Fibroblast of the aortic adventitia (primary cell): ENCODE measurements around the gene GUCY1B1. TPM values are rescaled to one million over a fixed set of nuclear protein-coding genes. Genes with fewer than 3 reads are reported as not detected.

Experiments used
- DNase-seq: peaks from one replicate; pipeline ENCODE4 v3.0.0-alpha.2; 2010; ENCODE audit warnings: low read depth
- H3K4me3 ChIP-seq: 2 replicates; pipeline ENCODE4 v1.5.1; 2011; ENCODE audit warnings: low read depth, mild to moderate bottlenecking, control low read depth, low read length, moderate library complexity
- CTCF ChIP-seq: IDR thresholded peaks from 2 replicates; pipeline ENCODE4 v1.5.1; 2011; ENCODE audit warnings: mild to moderate bottlenecking, low read length, control low read depth, inconsistent platforms; ENCODE audit not compliant: insufficient read depth
- total RNA-seq: library from RNA; depleted of rRNA; stranded (reverse); fragments of >200 nt; gene quantifications from 2 replicates; pipeline ENCODE4 v1.2.3, GENCODE V29; 2012; ENCODE audit warnings: low replicate concordance

GUCY1B1 gene
- total RNA-seq, 1 donor = 2.0 TPM

- DNase-seq = no peak
- peak overlapping the region; percentile 65 for H3K4me3 ChIP-seq
- no peak for TF ChIP-seq CTCF
Measured at GRCh38 chr4:155759372-155760252, 791 bp downstream of the GUCY1B1 start.

- DNase-seq = no peak
- H3K4me3 ChIP-seq = no peak overlapping the region
- no peak for TF ChIP-seq CTCF
Measured at GRCh38 chr4:155761047-155761446, 2.2 kb downstream of the GUCY1B1 start.

DNA sequence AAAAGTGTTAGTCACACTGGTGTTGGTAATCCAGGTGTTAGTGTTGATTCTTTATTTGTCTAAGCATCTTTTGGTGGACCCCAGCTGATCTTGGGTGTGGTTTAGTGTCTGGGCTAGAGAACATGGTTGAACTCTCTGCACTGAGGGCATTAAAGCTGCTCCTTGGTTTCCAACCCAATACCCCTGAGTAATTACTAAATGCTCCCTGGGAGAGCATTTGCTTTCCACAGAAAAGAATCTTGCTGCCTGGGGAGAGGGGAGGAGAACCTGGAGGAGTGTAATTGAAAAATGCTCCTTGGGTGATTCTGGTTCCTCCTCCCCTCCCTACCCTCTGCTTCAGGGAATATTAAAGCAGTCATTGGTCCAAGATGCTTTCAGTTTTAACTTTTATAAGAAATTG is 3.1 kb downstream of the GUCY1B1 start:
- DNase-seq = no peak
- no peak for TF ChIP-seq CTCF
- no peak overlapping the region for H3K4me3 ChIP-seq

DNA sequence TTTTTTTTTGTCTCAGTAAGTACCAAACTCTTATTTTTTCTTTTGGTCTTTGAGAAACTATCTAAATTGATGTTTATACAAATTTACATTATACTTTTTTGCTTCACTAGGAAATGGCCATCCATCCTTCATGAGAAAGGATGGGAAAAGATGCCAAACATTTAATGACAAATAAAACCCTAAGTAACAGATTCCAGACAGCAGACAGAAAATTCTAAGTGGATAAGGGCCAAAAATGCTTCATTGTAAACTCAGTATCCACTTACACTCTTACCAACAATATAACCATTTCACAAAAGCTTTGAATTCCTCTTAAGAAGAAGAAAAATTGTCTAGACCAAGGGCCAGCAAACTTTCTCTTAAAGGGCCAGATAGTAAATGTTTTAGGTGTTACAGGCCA is 3.5 kb downstream of the GUCY1B1 start:
- TF ChIP-seq CTCF = no peak
- DNase-seq = no peak
- no peak overlapping the region for H3K4me3 ChIP-seq

DNA sequence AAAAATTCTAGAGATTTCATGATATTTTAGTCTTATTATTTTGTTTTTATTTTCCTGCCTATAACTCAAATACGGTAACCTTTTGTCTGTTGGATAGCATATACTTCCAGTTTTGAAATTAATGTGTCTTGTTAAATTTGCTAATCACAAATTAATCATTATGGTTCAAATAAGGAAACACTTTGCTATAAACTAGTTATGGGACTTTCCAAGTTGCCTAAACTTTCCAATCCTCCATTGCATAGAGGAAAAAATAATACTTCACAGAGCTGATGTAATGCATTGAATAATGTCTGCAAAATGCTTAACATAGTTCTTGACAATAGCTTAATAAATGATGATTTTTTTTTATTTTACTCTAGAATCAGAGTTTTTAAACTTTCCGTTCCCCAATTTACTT is 4.7 kb downstream of the GUCY1B1 start:
- no peak overlapping the region for H3K4me3 ChIP-seq
- DNase-seq = no peak
- no peak for TF ChIP-seq CTCF

GRCh38 chr4:155765149-155765548 is 6.3 kb downstream of the GUCY1B1 start:
- no peak for TF ChIP-seq CTCF
- no peak for DNase-seq
- no peak overlapping the region for H3K4me3 ChIP-seq

DNA sequence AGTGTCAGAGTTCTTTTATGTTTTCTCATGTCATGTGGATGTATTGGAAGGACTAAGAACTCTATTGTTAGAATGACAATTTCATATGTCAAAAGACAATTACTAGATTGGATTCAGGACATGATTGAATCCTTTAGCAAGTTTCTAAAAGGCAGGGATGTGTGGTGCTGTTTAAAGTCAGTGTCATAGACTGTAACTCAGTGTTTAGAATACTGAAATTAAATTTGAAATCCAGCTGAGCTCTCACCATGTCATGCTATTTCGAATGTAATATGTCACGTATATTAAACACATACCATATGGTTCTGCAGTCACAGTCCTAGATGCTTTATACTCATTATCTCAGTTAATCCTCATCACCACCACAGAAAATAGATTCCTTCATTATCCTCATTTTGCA is 7.8 kb downstream of the GUCY1B1 start:
- no peak overlapping the region for H3K4me3 ChIP-seq
- no peak for DNase-seq
- TF ChIP-seq CTCF = no peak
